Measurements from ENCODE around the gene RNF8.
"Not testable (repeated sequence)": the region's sequence is repeated elsewhere in the genome, so short reads cannot be mapped to it uniquely, and the experiment has no call there.

DNA sequence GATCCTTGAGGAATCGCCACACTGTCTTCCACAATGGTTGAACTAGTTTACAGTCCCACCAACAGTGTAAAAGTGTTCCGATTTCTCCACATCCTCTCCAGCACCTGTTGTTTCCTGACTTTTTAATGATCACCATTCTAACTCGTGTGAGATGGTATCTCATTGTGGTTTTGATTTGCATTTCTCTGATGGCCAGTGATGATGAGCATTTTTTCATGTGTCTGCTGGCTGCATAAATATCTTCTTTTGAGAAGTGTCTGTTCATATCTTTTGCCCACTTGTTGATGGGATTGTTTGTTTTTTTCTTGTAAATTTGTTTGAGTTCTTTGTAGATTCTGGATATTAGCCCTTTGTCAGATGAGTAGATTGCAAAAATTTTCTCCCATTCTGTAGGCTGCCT is 8.0 kb upstream of the RNF8 start:
- not testable (repeated sequence) for TF ChIP-seq YY1 (IDR thresholded peaks at IDR 0.05; ENCODE audit: insufficient read depth, insufficient read length); ZNF274 (IDR thresholded peaks at IDR 0.05; ENCODE audit: low read depth, low read length)
